D721Med (cell line): ENCODE measurements around the gene FTCD.

Experiments used
- DNase-seq: peaks from one replicate; pipeline ENCODE4 v3.0.0; 2011; ENCODE audit warnings: low spot score; ENCODE audit not compliant: insufficient read length
- FAIRE-seq: peaks from 2 replicates; lab custom pipeline; 2011; peaks lifted over from hg19 to GRCh38; lab: Jason Lieb, UNC
- CTCF ChIP-seq: IDR thresholded peaks from 2 replicates; pipeline ENCODE4 v1.5.1; 2012; ENCODE audit warnings: mild to moderate bottlenecking, control low read depth; ENCODE audit not compliant: insufficient read depth; ENCODE audit errors: missing control alignments

The FTCD gene

GRCh38 chr21:46130831-46131587 is 24.4 kb downstream of the FTCD start:
- TF ChIP-seq CTCF: no peak
- no peak for DNase-seq

GRCh38 chr21:46129846-46130651 is 25.3 kb downstream of the FTCD start:
- TF ChIP-seq CTCF: no peak
- FAIRE-seq (no peak), DNase-seq (no peak)

More at GRCh38 chr21:46130831-46131587, 24.4 kb downstream of the FTCD start:
- FAIRE-seq: no peak

- TF ChIP-seq CTCF: no peak
- no peak for DNase-seq
- no peak for FAIRE-seq
Observed at GRCh38 chr21:46128933-46129571, 26.3 kb downstream of the FTCD start.

GRCh38 chr21:46128106-46128932 is 27.1 kb downstream of the FTCD start:
- DNase-seq: no peak
- FAIRE-seq: no peak
- no peak for TF ChIP-seq CTCF

GRCh38 chr21:46127239-46128105 is 27.9 kb downstream of the FTCD start:
- FAIRE-seq (no peak), DNase-seq (no peak)
- TF ChIP-seq CTCF: no peak
